ENCODE measurements around the gene TERB2.
"Not testable (repeated sequence)": the region's sequence is repeated elsewhere in the genome, so short reads cannot be mapped to it uniquely, and the experiment has no call there.

The TERB2 gene

GRCh38 chr15:44997632-44998031 lies 41.1 kb downstream of the TERB2 start:
- H3K4me3 ChIP-seq (ENCODE audit: low read length); DNase-seq (ENCODE audit: low read depth, low spot score): not testable (repeated sequence)

GRCh38 chr15:44999105-44999504 lies 42.6 kb downstream of the TERB2 start:
- H3K4me3 ChIP-seq (ENCODE audit: low read length), result no peak overlapping the region
- no peak for DNase-seq (ENCODE audit: low read depth, low spot score)

- not testable (repeated sequence) for DNase-seq (ENCODE audit: low read depth, low spot score); H3K4me3 ChIP-seq (ENCODE audit: low read length)
These were observed 44.7 kb downstream of the TERB2 start for GRCh38 chr15:45001180-45001579.

GRCh38 chr15:45003731-45004410 lies 47.4 kb downstream of the TERB2 start:
- H3K4me3 ChIP-seq (ENCODE audit: low read length); DNase-seq (ENCODE audit: low read depth, low spot score): not testable (repeated sequence)

- DNase-seq (ENCODE audit: low read depth, low spot score); H3K4me3 ChIP-seq (ENCODE audit: low read length): not testable (repeated sequence)
These were observed 48.2 kb downstream of the TERB2 start for GRCh38 chr15:45004590-45005175.

- no peak overlapping the region for H3K4me3 ChIP-seq (ENCODE audit: low read length)
- no peak for DNase-seq (ENCODE audit: low read depth, low spot score)
These were observed 52.6 kb downstream of the TERB2 start for GRCh38 chr15:45009046-45009445.

- DNase-seq (ENCODE audit: low read depth, low spot score); H3K4me3 ChIP-seq (ENCODE audit: low read length): not testable (repeated sequence)
These were observed 58.6 kb downstream of the TERB2 start for GRCh38 chr15:45015114-45015513.

- DNase-seq (ENCODE audit: low read depth, low spot score); H3K4me3 ChIP-seq (ENCODE audit: low read length): not testable (repeated sequence)
These were observed 63.9 kb downstream of the TERB2 start for GRCh38 chr15:45020222-45020900.

GRCh38 chr15:45020901-45021259 lies 64.4 kb downstream of the TERB2 start:
- not testable (repeated sequence) for H3K4me3 ChIP-seq (ENCODE audit: low read length); DNase-seq (ENCODE audit: low read depth, low spot score)

- no peak overlapping the region for H3K4me3 ChIP-seq (ENCODE audit: low read length)
- no peak for DNase-seq (ENCODE audit: low read depth, low spot score)
These were observed 64.9 kb downstream of the TERB2 start for GRCh38 chr15:45021348-45021747.

- peak; percentile 78 for DNase-seq (ENCODE audit: low read depth, low spot score)
- peak within 1 kb of the TSS; percentile 71 for H3K4me3 ChIP-seq (ENCODE audit: low read length)
These were observed 66.6 kb downstream of the TERB2 start, which contains the start of gene SORD for GRCh38 chr15:45022871-45023658. TSS of gene SORD (plus strand) at chr15:45023195. CDS start at chr15:45023284, 89 bp downstream.

GRCh38 chr15:45023659-45024225 lies 67.3 kb downstream of the TERB2 start:
- H3K4me3 ChIP-seq (ENCODE audit: low read length), result peak overlapping the region; percentile 71
- no peak for DNase-seq (ENCODE audit: low read depth, low spot score)

GRCh38 chr15:45024649-45025048 lies 68.2 kb downstream of the TERB2 start:
- not testable (repeated sequence) for DNase-seq (ENCODE audit: low read depth, low spot score); H3K4me3 ChIP-seq (ENCODE audit: low read length)

GRCh38 chr15:45025627-45026026 lies 69.1 kb downstream of the TERB2 start:
- not testable (repeated sequence) for DNase-seq (ENCODE audit: low read depth, low spot score); H3K4me3 ChIP-seq (ENCODE audit: low read length)

- DNase-seq (ENCODE audit: low read depth, low spot score), result no peak
- H3K4me3 ChIP-seq (ENCODE audit: low read length), result no peak overlapping the region
These were observed 70.2 kb downstream of the TERB2 start for GRCh38 chr15:45026651-45027190.

- no peak overlapping the region for H3K4me3 ChIP-seq (ENCODE audit: low read length)
These were observed 70.7 kb downstream of the TERB2 start for GRCh38 chr15:45027220-45027619.

More at GRCh38 chr15:45027220-45027619, 70.7 kb downstream of the TERB2 start:
- DNase-seq (ENCODE audit: low read depth, low spot score), result no peak
